ENCODE measurements around the gene ADISSP. TPM values are rescaled to one million over a fixed set of nuclear protein-coding genes. Genes with fewer than 3 reads are reported as not detected.

Gene ADISSP
- total RNA-seq, 1 experiment from 2014 or later = 99.4 TPM

DNA sequence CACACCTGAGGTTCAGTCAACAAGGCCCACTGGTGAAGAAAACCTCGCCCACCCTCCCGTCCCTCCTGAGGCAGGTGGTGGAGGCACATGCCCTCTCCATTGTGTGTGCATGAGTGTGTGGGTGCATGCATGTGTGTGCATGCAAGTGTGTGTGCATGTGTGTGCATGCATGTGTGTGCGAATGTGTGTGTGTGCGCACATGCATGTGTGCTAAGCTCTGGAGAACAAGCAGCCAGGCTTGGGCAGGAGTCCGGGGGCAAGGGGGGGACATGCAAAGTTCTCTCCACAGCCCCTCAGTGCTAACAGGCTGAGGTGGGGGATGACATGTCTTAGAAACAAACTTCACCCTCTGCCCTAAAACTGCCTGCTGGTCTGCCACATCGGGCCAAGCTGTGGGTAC is 38.2 kb downstream of the ADISSP start:
- intact Hi-C loops (cut with micrococcal nuclease) = no loop called here
- RAD21 ChIA-PET (ENCODE audit: low non-redundant PET in 1 of 2, low total read pairs in 2 of 2, uncharacterized antibody in 2 of 2, unreplicated experiment in 2 of 2) = no interaction called here
- Histone ChIP-seq H3K4me3 (replicated peaks in 1 of 2; ENCODE audit: low read depth in 1 of 2, low read length in 2 of 2) (no peak overlapping the region), H2AFZ (ENCODE audit: low read depth, low read length, poor library complexity, severe bottlenecking) (no peak overlapping the region), H3K36me3 (ENCODE audit: control insufficient read depth in 1 of 2, insufficient read depth in 2 of 2, low read length in 2 of 2) (no peaks in the 10 kb centered on the region), H3K79me2 (ENCODE audit: insufficient read depth, low read length) (no peaks in the 10 kb centered on the region), H3K9me3 (ENCODE audit: control insufficient read depth in 1 of 2, insufficient read depth in 1 of 2, low read depth in 1 of 2, low read length in 2 of 2) (no peaks in the 10 kb centered on the region), H3K27me3 (ENCODE audit: insufficient read depth, low read length) (0 out of 2 replicates have a peak, but pooled peaks cover 8% of the 10 kb centered on the region), H3K4me1 (ENCODE audit: control insufficient read depth in 1 of 2, insufficient read depth in 2 of 2, low read length in 2 of 2) (peaks cover 7 to 30% of the 10 kb centered on the region in 2 experiments), H3K9ac (ENCODE audit: low read length) (no peak overlapping the region), H3K27ac (ENCODE audit: low read depth, low read length) (no peak overlapping the region), H4K20me1 (ENCODE audit: insufficient read depth) (no peaks in the 10 kb centered on the region), H3K4me2 (ENCODE audit: low read length) (no peak overlapping the region), H3K9me2 (ENCODE audit: insufficient read depth) (no peaks in the 10 kb centered on the region)
- TF ChIP-seq SRF (IDR thresholded peaks at IDR 0.05; ENCODE audit: low read depth) (no peak), ZFX (IDR thresholded peaks at IDR 0.05) (no peak), SIN3A (IDR thresholded peaks at IDR 0.05; ENCODE audit: low read depth) (no peak), TCF7L2 (IDR thresholded peaks at IDR 0.05; ENCODE audit: borderline replicate concordance, extremely low read depth, insufficient read depth, insufficient read length) (no peak), YY1 (IDR thresholded peaks at IDR 0.05; ENCODE audit: extremely low read depth, insufficient replicate concordance, low read depth, low read length) (no peak), CBX3 (IDR thresholded peaks at IDR 0.05; ENCODE audit: low read depth) (no peak), SP1 (IDR thresholded peaks at IDR 0.05; ENCODE audit: low read depth) (no peak), RAD21 (IDR thresholded peaks at IDR 0.05; ENCODE audit: low read depth) (no peak), CEBPB (IDR thresholded peaks at IDR 0.05; ENCODE audit: low read depth) (no peak), EZH2 (IDR thresholded peaks at IDR 0.05) (no peak), FOSL1 (IDR thresholded peaks at IDR 0.05; ENCODE audit: low read depth) (no peak), EZH2phosphoT487 (IDR thresholded peaks at IDR 0.05; ENCODE audit: borderline replicate concordance) (no peak)
- TF ChIP-seq, protein P1, sequence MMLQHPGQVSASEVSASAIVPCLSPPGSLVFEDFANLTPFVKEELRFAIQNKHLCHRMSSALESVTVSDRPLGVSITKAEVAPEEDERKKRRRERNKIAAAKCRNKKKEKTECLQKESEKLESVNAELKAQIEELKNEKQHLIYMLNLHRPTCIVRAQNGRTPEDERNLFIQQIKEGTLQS (IDR thresholded peaks at IDR 0.05) = no peak
- TF ChIP-seq, protein P2, sequence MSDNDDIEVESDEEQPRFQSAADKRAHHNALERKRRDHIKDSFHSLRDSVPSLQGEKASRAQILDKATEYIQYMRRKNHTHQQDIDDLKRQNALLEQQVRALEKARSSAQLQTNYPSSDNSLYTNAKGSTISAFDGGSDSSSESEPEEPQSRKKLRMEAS (IDR thresholded peaks at IDR 0.05) = no peak
- TF ChIP-seq, protein P3, sequence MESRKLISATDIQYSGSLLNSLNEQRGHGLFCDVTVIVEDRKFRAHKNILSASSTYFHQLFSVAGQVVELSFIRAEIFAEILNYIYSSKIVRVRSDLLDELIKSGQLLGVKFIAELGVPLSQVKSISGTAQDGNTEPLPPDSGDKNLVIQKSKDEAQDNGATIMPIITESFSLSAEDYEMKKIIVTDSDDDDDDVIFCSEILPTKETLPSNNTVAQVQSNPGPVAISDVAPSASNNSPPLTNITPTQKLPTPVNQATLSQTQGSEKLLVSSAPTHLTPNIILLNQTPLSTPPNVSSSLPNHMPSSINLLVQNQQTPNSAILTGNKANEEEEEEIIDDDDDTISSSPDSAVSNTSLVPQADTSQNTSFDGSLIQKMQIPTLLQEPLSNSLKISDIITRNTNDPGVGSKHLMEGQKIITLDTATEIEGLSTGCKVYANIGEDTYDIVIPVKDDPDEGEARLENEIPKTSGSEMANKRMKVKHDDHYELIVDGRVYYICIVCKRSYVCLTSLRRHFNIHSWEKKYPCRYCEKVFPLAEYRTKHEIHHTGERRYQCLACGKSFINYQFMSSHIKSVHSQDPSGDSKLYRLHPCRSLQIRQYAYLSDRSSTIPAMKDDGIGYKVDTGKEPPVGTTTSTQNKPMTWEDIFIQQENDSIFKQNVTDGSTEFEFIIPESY (IDR thresholded peaks at IDR 0.05; ENCODE audit: extremely low read depth, insufficient replicate concordance, low read length) = no peak
- CTCF ChIA-PET = interaction anchor here (0.6 to 2.2 kb wide), 5 partner anchors 8 to 23 kb away, joined by 3 to 5 read pairs (median 3); partner anchors contain the start of gene SIGLEC1
- POLR2A ChIA-PET = no interaction called here
- no TSS peak for BruUV-seq (replicated peaks)
- no peak for DNase-seq (ENCODE audit: low read depth, low spot score)
- ATAC-seq = no peak

Measured in HCT116 (cell line).